ENCODE measurements around the gene PCBP3.
"Not testable (repeated sequence)": the region's sequence is repeated elsewhere in the genome, so short reads cannot be mapped to it uniquely, and the experiment has no call there.

Gene PCBP3

DNA sequence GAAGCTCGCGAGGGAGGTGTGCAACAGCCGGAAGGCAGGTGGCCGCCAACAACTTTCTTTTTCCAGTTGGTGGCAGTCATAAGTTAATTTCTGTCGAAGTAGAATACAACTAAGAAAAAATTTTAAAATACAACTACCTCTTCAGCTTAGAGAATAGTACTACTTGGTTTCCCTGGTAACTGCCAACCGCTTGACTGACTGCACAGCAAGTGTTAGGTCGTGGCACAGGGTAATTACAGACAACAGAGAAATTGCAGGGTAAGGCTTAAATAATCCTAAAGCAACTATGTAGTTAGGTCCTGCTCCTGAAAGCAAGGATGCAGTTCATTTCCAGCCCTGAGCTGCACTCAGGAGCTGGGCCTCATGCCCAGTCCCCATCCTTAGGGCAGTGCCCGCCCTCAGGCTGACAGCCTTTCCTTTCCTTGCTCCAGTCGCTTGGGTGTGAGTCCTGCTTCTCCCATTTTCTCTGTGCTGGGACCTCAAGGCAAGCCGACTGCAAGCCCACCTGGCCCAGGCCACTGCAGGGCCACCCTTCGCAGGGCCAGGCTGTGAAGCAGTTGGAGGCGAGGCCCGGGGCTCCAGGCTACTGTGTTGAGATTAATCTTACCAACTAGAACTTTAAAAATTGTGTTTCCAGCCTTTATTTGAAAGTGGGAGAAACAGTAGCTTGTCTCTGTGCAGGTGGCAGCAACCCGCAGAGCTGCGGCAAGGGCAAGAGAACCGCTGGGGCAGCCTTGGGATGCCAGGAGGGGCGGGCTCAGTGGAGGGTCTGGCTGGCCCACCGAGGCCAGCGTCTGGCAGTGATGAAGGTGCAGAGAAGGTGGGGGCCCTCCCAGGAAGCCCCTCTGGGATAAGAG is 148.3 kb downstream of the PCBP3 start:
- no peak for DNase-seq

DNA sequence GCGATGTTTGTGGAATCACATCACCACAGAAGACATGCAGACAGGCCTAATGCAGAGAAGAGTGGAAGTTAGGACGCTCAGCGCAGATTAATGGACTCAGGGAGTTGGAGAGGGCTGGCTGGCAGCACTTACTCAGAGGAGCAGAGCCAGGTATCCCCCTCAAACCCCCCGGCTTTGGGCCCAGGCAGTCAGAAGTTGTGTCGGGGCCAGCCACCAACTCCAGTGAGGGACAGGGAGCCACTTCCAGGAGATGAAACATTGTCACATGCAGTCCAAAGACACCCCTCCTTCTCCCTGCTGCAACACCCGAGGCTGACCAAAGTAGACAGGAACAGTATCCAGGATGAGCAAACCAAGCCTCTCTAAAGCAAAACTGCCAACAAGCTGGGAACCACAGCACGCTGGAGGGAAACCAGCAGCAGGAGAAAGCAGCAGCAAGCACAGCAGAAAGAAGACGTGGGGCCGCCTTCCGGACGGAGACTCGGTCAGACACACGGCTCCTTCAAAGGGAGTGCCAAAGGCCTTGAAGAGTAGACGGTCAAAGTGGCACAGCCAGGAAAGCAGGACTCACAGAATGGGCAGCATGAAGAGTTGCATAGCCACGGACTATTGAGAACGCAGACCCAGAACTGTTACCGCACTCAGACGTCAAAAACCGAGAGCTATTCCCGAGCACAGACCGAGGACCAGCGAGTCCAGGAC is 149.3 kb downstream of the PCBP3 start:
- DNase-seq = no peak

DNA sequence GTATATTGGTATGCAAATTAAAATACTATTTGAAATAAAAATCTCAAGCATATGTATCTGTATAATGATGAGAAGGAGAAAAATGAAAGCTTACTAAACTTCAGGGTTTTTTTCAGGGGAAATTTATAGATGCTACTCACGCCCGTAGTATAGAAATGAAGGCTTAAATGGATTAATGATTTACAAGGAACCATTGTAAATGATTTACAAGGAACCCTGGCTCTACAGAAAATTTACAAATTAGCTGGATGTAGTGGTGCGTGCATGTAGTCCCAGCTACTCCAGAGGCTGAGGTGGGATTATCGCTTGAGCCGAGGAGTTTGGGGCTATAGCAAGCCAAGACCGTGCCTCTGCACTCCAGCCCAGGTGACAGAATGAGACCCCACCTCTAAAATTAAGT is 150.5 kb downstream of the PCBP3 start:
- no peak for DNase-seq

DNA sequence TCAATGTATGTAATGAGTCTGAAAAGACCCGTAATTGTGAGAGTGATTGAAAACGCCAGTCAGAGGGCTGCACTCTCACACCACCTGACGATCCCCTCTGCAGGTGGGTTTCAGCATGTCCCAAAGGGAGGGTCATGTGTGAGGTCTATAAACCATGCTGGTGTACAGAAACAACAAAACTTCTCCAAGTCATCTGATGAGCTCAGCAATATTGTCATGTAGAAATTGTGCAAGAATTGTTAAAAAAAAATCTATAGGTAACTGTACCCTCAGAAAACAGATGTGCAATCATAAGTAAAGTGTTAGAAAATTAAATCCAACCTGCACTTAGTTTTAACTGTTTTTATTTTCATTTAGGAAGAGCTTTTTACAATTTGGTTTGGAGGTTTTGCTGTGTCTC is 152.5 kb downstream of the PCBP3 start:
- no peak for DNase-seq

DNA sequence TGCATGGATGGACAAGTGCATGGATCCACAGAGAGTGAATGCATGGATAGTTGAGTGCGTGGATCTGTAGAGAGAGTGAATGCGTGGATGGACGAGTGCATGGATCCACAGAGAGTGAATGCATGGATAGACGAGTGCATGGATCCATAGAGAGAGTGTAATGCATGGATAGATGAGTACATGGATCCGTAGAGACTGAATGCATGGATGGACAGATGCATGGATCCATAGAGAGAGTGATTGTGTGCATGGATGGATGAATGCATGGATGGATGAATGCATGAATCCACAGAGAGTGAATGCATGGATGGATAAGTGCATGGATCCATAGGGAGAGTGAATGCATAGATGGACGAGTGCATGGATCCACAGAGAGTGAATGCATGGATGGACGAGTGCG is 153.8 kb downstream of the PCBP3 start:
- DNase-seq = no peak

DNA sequence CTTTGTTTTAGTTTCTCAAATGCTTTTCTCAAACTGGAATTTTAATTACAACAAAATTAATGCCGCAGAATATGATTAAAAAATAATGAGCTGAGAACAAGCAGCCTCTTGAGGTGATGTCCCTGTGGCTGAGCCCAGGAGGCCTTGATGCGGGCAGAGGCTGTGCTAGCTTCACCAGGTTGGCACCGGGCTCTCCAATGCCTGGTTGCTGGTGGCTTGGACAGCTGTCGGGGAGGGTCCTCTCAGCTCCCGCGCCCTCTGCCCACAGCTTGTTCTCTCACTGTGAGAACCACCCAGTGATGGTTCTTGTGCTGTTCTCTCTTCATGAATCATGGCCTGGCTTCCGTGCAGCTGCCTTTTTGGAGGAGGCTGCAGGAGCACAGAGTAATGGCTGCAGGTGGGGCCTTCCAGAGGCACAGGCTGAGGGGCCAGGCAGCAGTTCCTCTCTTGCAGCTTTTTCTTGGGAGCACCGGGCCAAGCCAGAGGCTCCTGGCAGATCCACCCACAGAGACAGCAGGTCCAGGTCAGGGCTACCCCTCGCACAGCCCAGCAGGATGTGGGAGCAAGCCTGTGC is 156.3 kb downstream of the PCBP3 start:
- DNase-seq = no peak

DNA sequence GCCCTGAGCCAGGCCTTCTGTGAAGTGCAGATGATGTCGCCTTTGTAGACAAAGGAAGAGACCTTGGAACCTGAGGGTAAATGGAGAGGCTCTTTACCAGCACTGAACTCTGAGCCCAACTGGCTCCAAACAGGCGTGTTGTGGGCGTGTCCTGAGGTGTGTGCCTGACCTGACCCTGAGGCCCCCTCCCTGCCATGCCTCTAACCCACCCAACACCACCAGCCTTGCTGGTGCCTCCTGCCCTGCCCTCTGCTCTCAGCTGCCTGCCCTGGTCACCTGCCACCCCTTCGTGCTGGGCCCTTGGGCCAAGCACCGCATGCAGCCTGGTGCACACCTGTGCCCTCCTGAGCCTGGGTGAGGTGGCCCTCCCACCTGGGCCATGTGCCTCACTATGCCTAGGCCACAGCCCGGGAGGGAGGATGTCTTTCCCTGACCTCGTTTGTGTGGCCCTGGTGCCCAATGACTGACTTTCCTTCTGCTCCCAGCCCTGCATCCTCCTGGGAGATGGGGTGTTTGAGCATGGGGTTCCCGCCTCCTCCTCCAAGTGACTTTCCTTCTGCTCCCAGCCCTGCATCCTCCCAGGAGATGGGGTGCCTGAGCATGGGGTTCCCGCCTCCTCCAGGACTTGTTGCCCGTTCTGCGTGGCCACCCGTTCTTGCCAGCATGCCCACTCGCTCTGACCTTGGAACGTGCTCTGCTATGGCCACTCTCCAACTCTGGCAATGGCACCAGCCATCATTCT is 157.0 kb downstream of the PCBP3 start:
- DNase-seq = no peak

DNA sequence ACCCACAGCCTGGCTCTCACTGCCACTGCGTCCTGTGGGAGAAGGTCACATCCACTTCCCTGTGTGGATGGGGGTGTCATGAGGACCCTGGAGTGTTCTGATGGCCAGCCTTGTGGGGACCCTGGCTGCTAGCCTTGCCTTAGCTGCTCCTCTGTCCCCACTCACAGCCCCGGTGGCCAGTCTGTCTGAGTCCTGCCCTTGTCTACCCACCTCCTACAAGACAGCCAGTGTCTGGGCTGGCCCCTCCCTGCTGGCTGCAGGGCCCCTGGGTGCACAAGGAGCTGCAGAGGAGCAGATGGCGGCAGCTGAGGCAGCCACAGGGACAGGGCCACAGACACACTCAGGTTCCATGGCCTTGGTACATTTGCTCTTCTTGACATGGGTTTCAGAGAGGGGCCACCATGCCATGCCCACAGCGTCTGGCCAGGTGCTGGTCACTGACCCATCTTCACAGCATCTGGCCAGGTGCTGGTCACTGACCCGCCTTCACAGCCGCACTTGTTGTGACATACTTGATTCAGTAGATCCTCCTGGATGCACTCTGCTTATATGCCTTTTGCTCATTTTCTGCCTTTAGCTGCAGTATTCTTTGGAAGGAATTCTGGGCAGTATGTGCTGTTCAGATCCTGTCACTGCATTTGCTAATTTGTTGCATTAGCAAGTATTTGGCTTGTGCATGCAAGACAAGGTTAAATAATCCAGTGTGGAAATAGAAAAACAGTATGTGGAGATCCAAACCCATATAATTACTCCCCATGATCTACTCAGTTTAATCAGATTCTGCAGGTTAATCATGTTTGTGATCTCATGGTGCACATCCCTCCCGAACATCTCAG is 157.8 kb downstream of the PCBP3 start:
- DNase-seq = no peak

DNA sequence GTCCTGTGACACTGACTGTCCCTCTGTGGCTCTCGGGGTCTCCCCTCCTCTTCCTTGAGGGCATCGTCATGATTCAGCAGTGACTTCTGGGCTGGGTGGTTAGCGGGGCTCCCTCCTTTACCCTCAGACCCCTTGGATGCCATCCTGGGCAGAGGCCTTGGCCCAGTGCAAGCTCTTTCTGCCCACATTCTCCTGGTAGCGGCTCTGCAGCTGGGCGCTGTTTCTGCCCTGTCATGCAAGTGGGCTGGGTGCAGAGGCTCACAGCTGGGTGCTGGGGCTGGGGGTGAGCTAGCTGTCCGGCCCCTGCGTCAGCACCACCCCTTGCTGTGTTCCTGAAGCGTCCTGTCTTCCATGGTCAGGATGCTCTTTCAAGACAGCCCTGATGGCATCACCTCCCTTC is 158.5 kb downstream of the PCBP3 start:
- DNase-seq = no peak

DNA sequence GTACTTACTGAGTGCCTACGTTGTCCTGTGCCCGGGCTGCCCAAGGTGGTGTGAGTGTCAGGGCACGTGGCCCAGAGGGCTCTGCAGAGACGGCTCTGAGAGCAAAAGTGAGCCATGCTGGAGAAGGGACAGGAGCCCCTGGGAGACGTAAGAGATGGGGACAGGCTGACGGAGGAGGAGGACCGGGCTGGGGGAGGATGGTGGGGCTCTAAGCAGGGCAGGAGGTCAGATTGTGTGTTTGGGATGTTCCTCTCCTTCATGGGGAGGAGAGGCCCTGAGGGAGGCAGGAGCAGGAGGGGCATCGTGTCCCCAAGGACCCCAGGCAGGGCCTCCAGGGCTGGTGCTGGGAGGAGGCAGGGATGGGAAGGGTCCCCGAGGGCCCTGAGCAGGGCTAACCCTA is 158.9 kb downstream of the PCBP3 start:
- DNase-seq = no peak

DNA sequence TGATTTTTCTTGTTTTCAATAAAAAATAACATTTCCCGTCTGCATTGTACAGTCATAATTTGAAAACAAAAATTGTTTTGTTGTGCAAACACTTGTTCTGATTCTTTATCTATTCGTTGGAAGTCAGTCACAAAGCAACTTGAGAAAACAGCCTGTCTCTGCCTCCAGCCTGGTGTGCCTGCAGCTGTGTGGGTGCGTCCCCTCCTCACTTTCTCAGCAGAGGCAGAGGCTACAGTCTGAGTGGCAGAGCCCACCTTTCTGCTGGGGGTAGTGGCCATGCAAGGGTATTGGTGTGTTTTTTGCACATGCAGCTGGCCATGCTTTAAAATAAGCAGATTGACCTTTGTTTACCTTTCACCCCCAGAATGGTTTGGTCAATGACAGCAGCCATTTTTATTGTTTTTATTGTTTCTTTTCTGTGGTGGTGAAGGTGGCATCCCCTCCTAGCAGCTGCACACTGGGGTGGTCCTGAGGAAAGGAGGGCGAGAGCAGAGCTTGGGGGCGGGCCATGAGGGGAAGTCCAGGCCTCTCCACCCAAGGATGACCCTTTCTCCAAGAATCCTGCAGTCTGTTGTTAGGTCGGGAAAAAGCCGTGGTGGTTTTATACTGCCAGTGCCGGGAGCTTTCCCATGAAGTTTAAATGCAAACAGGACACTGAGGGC is 159.6 kb downstream of the PCBP3 start:
- DNase-seq = no peak

DNA sequence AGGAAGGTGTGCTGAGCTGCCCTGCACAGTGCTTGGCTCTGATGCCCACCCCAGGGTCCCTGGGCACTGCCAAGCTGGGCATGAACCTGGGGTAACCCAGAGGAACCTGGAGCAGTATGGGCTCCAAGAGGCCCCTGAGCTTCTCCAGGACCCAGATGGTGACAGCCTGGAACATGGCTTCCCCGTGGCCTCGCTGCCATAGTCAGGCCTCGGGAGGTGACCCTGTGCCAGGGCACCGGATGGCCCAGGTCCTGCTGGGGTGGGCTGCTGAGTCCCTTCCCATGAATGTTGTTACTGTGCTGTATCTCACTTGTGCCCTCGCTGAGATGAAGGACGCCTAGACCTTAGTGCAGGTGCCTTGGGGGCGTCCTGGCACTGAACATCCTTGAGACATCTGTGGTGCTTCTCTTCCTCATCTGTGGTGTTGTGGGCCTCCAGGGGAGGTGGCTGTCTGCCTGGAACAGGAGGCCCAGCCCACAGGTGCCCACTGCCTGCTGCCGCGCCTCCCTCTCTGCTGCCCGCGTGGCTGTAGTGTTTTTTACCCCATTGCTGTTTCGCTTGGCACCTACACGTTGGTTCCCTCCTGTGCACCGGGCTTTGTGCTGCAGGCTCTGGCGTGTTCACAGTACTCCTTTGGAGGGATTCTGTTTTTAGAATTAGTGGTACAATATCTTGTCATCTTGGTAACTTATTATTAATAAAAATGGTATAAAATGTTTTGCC is 160.3 kb downstream of the PCBP3 start:
- no peak for DNase-seq

DNA sequence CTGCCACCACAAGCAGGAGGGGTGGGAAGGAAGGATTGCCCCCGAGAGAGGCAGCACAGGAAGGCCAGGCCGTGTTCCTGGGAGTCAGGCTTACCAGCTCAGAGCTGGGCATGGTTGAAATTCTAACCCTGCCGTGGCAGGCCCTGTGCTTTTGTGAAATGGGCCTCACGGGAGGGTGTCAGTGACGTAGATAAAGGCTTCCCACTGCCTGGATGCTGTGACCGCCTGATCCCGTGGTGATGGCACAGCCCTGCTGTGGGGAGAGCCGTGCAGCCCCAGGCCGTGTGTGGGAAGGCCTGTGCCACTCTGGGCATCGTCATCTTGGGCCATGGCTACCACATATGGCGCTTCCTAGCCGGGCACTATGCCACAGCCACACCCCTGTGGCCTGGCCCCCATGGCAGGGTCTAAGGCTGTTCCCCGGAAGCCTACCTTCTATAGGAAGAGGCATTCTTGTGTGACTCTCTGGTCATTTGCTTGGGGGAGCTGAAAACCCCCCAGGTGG is 161.3 kb downstream of the PCBP3 start:
- DNase-seq = no peak

DNA sequence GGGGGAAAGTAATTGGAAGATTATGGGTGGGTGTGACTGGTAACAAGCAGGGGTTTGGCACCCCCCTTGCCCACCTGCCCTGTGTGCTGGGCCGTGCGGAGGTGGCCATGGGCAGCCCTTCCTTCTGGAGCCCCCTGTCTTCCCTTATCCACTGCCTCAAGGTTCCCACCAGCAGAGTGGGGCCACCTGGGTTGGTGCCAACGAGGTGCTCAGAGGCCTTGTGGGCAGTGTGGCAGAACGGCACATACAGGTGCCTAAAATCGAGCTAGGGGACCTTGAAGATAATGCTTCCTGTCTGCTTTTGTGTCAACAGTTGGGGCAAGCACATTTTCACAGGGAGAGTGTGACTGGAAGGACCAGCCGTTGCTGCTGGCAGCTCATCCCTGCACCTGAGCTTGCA is 161.8 kb downstream of the PCBP3 start:
- no peak for DNase-seq

DNA sequence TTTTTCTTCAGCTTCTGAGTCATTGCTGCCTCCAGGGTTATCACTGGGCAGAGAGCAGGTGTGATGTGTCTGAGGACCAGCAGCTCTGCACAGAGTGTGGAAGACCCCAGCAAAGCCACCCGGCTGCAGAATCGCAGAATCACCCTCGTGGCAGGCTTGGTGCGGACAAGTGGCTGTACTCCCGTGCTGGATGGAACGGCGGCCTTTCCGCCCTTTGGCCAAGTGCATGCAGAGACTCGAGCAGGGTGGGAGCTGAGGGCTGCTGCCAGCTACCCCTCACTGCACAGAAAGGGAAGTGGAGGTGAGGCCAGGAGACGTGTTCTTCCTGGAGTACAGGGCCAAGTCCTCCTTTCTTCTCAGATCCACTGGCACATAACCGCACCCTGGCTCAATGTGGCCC is 162.5 kb downstream of the PCBP3 start:
- DNase-seq = no peak

DNA sequence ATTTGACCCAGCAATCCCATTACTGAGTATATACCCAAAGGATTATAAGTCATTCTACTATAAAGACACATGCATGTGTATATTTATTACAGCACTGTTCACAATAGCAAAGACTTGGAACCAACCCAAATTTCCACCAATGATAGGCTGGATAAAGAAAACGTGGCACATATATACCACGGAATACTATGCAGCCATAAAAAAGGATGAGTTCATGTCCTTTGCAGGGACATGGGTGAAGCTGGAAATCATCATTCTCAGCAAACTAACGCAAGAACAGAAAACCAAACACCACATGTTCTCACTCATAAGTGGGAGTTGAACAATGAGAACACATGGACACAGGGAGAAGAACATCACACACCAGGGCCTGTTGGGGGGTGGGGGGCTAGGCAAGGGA is 165.1 kb downstream of the PCBP3 start:
- not testable (repeated sequence) for DNase-seq

DNA sequence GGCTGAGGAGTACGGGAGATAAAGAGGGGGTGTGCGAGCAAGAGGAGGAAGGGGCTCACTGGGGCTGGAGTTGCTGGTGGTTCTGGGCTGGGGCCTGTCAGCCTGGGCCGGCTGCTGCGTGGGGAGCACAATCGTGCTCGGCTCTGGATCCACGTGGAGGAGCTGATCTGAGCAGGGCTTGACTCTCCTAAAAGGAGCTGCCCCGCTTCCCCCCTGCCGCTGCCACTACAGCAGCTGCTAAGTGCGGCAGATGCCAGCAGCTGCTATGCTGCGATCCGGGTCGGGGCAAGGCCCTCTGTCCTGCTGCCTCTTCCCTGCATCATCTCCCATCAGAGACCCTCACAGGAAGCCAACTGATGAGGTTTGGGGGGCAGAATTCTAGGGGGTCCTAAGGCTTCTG is 165.9 kb downstream of the PCBP3 start:
- no peak for DNase-seq

DNA sequence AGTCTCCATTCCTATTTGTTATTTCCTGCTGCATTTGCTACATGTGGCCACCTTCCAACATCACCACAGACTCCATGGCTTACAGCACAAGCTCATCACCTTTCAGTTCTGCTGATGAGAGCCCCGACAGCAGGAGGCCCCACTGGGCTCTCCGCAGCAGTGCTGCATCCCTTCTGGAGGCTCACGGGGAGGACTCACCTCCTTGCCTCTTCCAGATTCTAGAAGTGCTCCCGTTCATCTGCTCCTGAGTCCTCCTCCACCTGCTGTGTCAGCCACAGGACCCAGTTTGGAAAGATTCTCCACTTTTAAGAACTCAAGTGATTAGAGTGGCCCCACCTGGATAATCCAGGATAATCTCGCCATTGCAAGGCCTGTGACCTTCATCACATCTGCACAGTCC is 167.6 kb downstream of the PCBP3 start:
- no peak for DNase-seq

DNA sequence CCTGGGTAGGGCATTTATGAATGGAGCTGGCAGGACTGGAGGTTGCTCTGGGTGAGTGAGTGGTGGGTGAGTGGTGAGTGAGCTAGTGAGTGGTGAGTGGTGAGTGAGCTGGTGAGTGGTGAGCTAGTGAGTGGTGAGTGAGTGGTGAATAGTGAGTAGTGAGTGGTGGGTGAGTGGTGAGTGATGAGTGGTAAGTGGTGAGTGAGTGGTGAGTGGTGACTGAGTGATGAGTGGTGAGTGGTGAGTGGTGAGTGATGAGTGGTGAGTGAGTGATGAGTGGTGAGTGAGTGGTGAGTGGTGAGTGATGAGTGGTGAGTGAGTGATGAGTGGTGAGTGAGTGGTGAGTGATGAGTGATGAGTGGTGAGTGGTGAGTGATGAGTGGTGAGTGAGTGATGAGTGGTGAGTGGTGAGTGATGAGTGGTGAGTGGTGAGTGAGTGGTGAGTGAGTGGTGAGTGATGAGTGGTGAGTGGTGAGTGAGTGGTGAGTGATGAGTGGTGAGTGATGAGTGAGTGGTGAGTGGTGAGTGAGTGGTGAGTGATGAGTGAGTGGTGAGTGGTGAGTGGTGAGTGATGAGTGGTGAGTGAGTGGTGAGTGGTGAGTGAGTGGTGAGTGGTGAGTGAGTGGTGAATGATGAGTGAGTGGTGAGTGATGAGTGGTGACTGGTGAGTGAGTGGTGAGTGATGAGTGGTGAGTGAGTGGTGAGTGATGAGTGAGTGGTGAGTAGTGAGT is 170.8 kb downstream of the PCBP3 start:
- DNase-seq = not testable (repeated sequence)

DNA sequence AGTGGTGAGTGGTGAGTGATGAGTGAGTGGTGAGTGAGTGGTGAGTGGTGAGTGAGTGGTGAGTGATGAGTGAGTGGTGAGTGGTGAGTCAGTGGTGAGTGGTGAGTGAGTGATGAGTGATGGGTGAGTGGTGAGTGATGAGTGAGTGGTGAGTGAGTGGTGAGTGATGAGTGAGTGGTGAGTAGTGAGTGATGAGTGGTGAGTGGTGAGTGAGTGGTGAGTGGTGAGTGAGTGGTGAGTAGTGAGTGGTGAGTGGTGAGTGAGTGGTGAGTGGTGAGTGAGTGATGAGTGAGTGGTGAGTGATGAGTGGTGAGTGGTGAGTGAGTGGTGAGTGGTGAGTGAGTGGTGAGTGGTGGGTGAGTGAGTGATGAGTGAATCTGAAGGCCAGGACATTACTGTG is 172.3 kb downstream of the PCBP3 start:
- DNase-seq = not testable (repeated sequence)
